A549 (cell line): ENCODE results near the gene FOXP1. TPM values are rescaled to one million over a fixed set of nuclear protein-coding genes. Genes with fewer than 3 reads are reported as not detected.
A peak's percentile ranks its signal among the peaks of the same experiment; 100 is the strongest.

Experiments
- ATAC-seq, 2 experiments: fragments of 200-7000 bp in 1 of 2; fragments of >200 bp in 1 of 2; cut with Nextera tagmentation in 1 of 2; cut with Tn5 transposase in 1 of 2; 3 replicates each; pipeline versions ENCODE4 v1.8.0 to v1.9.1; 2018 to 2020; ENCODE audit warnings: mild to moderate bottlenecking in 1 of 2, moderate library complexity in 1 of 2
- CTCF ChIA-PET: fragments of 300-600 bp; sonication (Branson Sonifier 250); formaldehyde crosslinking; extraction: SDS; loops from one replicate; lab custom pipeline; 2021; ENCODE audit warnings: antibody characterized with exemption, inconsistent platforms; lab: Yijun Ruan, JAX
- POLR2A ChIA-PET: fragments of 350-600 bp; formaldehyde crosslinking; extraction: SDS; loops from one replicate; lab custom pipeline; 2021; ENCODE audit warnings: antibody characterized with exemption, inconsistent platforms; lab: Yijun Ruan, JAX
- DNase-seq, 2 experiments: peaks; one replicate each; pipeline versions ENCODE4 v3.0.0 to v3.0.0-alpha.2; 2011 to 2016; ENCODE audit warnings: low read depth in 1 of 2, low spot score in 1 of 2
- FAIRE-seq: peaks from 2 replicates; lab custom pipeline; 2011; peaks lifted over from hg19 to GRCh38; lab: Jason Lieb, UNC
- H3K27ac ChIP-seq, 2 experiments: fragments of >200 bp; sonication (Bioruptor Twin); formaldehyde crosslinking; 3 replicates each; pipeline ENCODE4 v1.5.1; 2016 to 2017
- H3K4me1 ChIP-seq: fragments of >200 bp; sonication (Bioruptor Twin); formaldehyde crosslinking; 3 replicates; pipeline ENCODE4 v1.6.1; 2016
- H3K4me2 ChIP-seq: fragments of >200 bp; sonication (Bioruptor Twin); formaldehyde crosslinking; 3 replicates; pipeline ENCODE4 v1.6.1; 2016
- H3K4me3 ChIP-seq: fragments of >200 bp; sonication (Bioruptor Twin); formaldehyde crosslinking; 3 replicates; pipeline ENCODE4 v1.5.1; 2016
- H3K9me3 ChIP-seq: fragments of >200 bp; sonication (Bioruptor Twin); formaldehyde crosslinking; 3 replicates; pipeline ENCODE4 v1.6.1; 2016
- CBX2 ChIP-seq: fragments of 200-600 bp; sonication (generic); IDR thresholded peaks from 2 replicates; pipeline ENCODE4 v1.6.1; 2016; ENCODE audit warnings: low read depth, mild to moderate bottlenecking, borderline replicate concordance
- CBX8 ChIP-seq: fragments of 200-600 bp; sonication (generic); IDR thresholded peaks from 2 replicates; pipeline ENCODE4 v1.6.1; 2016
- CHD4 ChIP-seq: fragments of 200-600 bp; sonication (generic); IDR thresholded peaks from 2 replicates; pipeline ENCODE4 v1.6.1; 2016; ENCODE audit warnings: antibody characterized with exemption, mild to moderate bottlenecking, borderline replicate concordance
- EHMT2 ChIP-seq: fragments of 200-600 bp; sonication (generic); IDR thresholded peaks from 2 replicates; pipeline ENCODE4 v1.6.1; 2016; ENCODE audit warnings: antibody characterized with exemption, low read depth, mild to moderate bottlenecking, moderate library complexity
- EP300 ChIP-seq, 2 experiments: fragments of >200 bp; sonication (Bioruptor Twin); formaldehyde crosslinking; IDR thresholded peaks; 2 replicates in 1 of 2; 3 replicates in 1 of 2; pipeline ENCODE4 v1.6.1; 2016 to 2017
- ESRRA ChIP-seq: fragments of 150-350 bp; IDR thresholded peaks from 2 replicates; pipeline ENCODE4 v1.6.1; 2014; ENCODE audit warnings: mild to moderate bottlenecking, low read length, borderline replicate concordance
- GATA3 ChIP-seq: IDR thresholded peaks from 2 replicates; pipeline ENCODE4 v1.6.1; 2012; ENCODE audit warnings: borderline replicate concordance
- HEYL ChIP-seq: fragments of 250-450 bp; sonication (Bioruptor Pico); IDR thresholded peaks from 2 replicates; pipeline ENCODE4 v1.8.0; 2021; ENCODE audit warnings: mild to moderate bottlenecking, moderate library complexity
- HOXB13 ChIP-seq: fragments of 250-450 bp; sonication (Bioruptor Pico); IDR thresholded peaks from 2 replicates; pipeline ENCODE4 v1.5.0; 2020; ENCODE audit warnings: low read depth, mild to moderate bottlenecking, moderate library complexity
- HOXB5 ChIP-seq: fragments of 250-450 bp; sonication (Bioruptor Pico); IDR thresholded peaks from 2 replicates; pipeline ENCODE4 v1.5.0; 2020; ENCODE audit warnings: mild to moderate bottlenecking, moderate library complexity
- JUN ChIP-seq, 2 experiments: fragments of >200 bp; sonication (Bioruptor Twin); formaldehyde crosslinking; IDR thresholded peaks; 2 replicates in 1 of 2; 3 replicates in 1 of 2; pipeline ENCODE4 v1.6.1; 2016 to 2017
- MAZ ChIP-seq: fragments of 150-350 bp; IDR thresholded peaks from 2 replicates; pipeline ENCODE4 v1.6.1; 2014; ENCODE audit warnings: antibody characterized with exemption, low read depth, low read length, borderline replicate concordance
- MYC ChIP-seq: IDR thresholded peaks from 2 replicates; pipeline ENCODE4 v1.6.1; 2012; ENCODE audit warnings: mild to moderate bottlenecking, inconsistent platforms, low read length, improper control_type of control experiment, borderline replicate concordance
- NFE2L2 ChIP-seq: fragments of 150-350 bp; conservative IDR thresholded peaks from 2 replicates; pipeline ENCODE4 v1.6.1; 2014; ENCODE audit warnings: low read length
- NPAS2 ChIP-seq: fragments of 250-450 bp; sonication (Bioruptor Pico); IDR thresholded peaks from 2 replicates; pipeline ENCODE4 v1.8.0; 2022; ENCODE audit warnings: mild to moderate bottlenecking, moderate library complexity, borderline replicate concordance
- RAD21 ChIP-seq, 2 experiments: fragments of >200 bp in 1 of 2; sonication (Bioruptor Twin) in 1 of 2; formaldehyde crosslinking in 1 of 2; IDR thresholded peaks in 1 of 2; conservative IDR thresholded peaks in 1 of 2; 2 replicates in 1 of 2; 3 replicates in 1 of 2; pipeline ENCODE4 v1.6.1; 2012 to 2018; ENCODE audit warnings: inconsistent platforms in 1 of 2
- RCOR1 ChIP-seq: fragments of 150-350 bp; IDR thresholded peaks from 2 replicates; pipeline ENCODE4 v1.6.1; 2014; ENCODE audit warnings: antibody characterized with exemption, low read length, low read depth
- RNF2 ChIP-seq: fragments of 200-600 bp; sonication (generic); IDR thresholded peaks from 2 replicates; pipeline ENCODE4 v1.6.1; 2016; ENCODE audit warnings: low read depth, mild to moderate bottlenecking, antibody characterized with exemption, moderate library complexity, borderline replicate concordance
- SMC3 ChIP-seq: fragments of >200 bp; sonication (Bioruptor Twin); formaldehyde crosslinking; IDR thresholded peaks from 3 replicates; pipeline ENCODE4 v1.6.1; 2018; ENCODE audit warnings: inconsistent platforms
- ZC3H11A ChIP-seq: fragments of 450-650 bp; IDR thresholded peaks from 2 replicates; pipeline ENCODE4 v1.6.1; 2014; ENCODE audit warnings: antibody characterized with exemption, mild to moderate bottlenecking
- WGBS: methylation state at CpG from one replicate; pipeline ENCODE4 v1.1.6; 2017; ENCODE audit errors: missing lambda C conversion rate; 5-methylcytosine and 5-hydroxymethylcytosine counted together
- polyA plus RNA-seq, 4 experiments: library from polyadenylated mRNA; depleted of rRNA in 3 of 4; stranded (reverse); fragments of >200 nt; fragmentation: RNase III in 1 of 4; extraction: RNeasy Plus Mini Kit Qiagen cat#74134 plus additional on column Dnase treatment in 1 of 4; gene quantifications; 2 replicates in 3 of 4; 3 replicates in 1 of 4; pipeline ENCODE4 v1.2.3, GENCODE V29; 2011 to 2017
- TF ChIP-seq, protein P1 (sequence below): fragments of >200 bp; sonication (Bioruptor Twin); formaldehyde crosslinking; IDR thresholded peaks from 3 replicates; pipeline ENCODE4 v1.6.1; 2016
- TF ChIP-seq, protein P2 (sequence below): fragments of >200 bp; sonication (Bioruptor Twin); formaldehyde crosslinking; IDR thresholded peaks from 2 replicates; pipeline ENCODE4 v1.6.1; 2016
- TF ChIP-seq, protein P3 (sequence below): IDR thresholded peaks from 2 replicates; pipeline ENCODE4 v1.6.1; 2012

Gene FOXP1
- polyA plus RNA-seq, 2 of the 4 experiments (the other 2 are of a cell fraction) = 12.8 to 13.9 TPM

DNA sequence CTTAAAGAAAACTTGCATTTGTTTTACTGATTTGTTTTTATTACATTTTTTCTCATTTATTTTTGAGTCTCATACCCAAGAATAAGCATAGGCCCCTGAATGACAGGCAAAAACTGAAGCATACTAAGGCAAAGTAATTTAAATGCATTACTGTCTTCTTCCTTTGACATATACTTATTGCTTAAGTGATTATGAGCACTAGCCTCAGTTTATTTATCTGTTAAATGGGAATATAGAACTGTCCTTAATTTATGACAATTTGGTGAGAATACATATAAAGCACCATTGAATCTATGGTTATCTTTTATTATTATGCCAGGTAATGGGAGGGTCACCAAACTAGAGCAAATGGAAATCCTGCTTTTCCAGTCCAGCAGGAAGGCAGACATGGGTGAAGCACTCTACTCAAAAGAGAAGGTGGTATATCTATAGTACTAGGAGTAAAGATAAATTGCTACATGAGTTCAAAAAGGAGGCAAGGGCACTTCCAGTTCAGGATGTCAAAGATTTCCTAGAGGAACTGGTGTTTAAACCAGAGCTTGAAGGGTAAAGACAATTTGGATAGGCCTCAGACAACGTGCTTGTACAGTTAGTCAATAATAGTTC is 435.0 kb downstream of the FOXP1 start:
- no peak overlapping the region for H3K27ac ChIP-seq
- TF ChIP-seq EHMT2 (no peak), CBX2 (no peak), EP300 (IDR thresholded peaks at IDR 0.05) (no peak), SMC3 (no peak), ESRRA (no peak), NFE2L2 (no peak), CBX8 (no peak), MYC (no peak)
- ATAC-seq (no peak), FAIRE-seq (no peak), DNase-seq (no peak)
- peaks cover 8% of the 10 kb centered on the region; the same call in 1 of the 3 replicates for H3K4me1 ChIP-seq
- H3K9me3 ChIP-seq = no peaks in the 10 kb centered on the region
- no peak overlapping the region for H3K4me2 ChIP-seq
- 93% methylated on average over 1 of the region's 1 CpG for WGBS
- H3K4me3 ChIP-seq = no peak overlapping the region
- CTCF ChIA-PET = no interaction called here
- POLR2A ChIA-PET = no interaction called here

DNA sequence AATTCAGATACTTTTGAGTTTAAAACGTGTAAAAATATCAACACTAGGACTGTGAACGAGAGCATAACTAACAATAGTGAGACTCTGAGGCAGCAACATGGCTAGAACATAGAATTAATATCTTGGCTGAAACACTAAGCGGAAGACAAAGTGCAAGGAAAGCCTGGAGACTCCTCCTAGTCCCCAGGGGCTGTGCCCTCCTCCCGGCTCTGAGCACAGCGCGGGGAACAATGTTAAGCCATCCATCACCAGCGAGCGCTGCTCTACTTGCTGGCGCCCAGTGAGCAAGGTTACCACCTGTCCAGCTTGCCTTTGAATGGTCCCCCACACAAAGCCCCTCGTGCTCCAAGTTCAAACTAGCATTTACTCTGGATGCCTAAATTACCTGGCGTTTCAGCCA is 436.9 kb downstream of the FOXP1 start:
- Histone ChIP-seq H3K4me3 (no peak overlapping the region), H3K9me3 (no peaks in the 10 kb centered on the region), H3K4me2 (no peak overlapping the region), H3K4me1 (peaks cover 17% of the 10 kb centered on the region), H3K27ac (0 out of 6 replicates have a peak overlapping the region, but pooled peaks of 1 of the 2 experiments have one; percentile 12)
- 69% methylated on average over 11 of the region's 11 CpGs for WGBS
- CTCF ChIA-PET = no interaction called here
- no peak for FAIRE-seq
- TF ChIP-seq NPAS2 (CRISPR knock-in tag) = no peak
- TF ChIP-seq, protein P1, sequence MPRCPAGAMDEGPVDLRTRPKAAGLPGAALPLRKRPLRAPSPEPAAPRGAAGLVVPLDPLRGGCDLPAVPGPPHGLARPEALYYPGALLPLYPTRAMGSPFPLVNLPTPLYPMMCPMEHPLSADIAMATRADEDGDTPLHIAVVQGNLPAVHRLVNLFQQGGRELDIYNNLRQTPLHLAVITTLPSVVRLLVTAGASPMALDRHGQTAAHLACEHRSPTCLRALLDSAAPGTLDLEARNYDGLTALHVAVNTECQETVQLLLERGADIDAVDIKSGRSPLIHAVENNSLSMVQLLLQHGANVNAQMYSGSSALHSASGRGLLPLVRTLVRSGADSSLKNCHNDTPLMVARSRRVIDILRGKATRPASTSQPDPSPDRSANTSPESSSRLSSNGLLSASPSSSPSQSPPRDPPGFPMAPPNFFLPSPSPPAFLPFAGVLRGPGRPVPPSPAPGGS = no peak
- TF ChIP-seq RNF2 = no peak
- TF ChIP-seq RCOR1 = no peak
- TF ChIP-seq GATA3 = no peak
- TF ChIP-seq JUN (IDR thresholded peaks at IDR 0.05) = no peak
- no peak for TF ChIP-seq HOXB5 (CRISPR knock-in tag)
- TF ChIP-seq EHMT2 = no peak
- TF ChIP-seq RAD21 (conservative IDR thresholded peaks at IDR 0.05 in 1 of 2, IDR thresholded peaks at IDR 0.05 in 1 of 2) = no peak
- no peak for TF ChIP-seq HOXB13 (CRISPR knock-in tag)
- TF ChIP-seq, protein P2, sequence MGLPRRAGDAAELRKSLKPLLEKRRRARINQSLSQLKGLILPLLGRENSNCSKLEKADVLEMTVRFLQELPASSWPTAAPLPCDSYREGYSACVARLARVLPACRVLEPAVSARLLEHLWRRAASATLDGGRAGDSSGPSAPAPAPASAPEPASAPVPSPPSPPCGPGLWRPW = no peak
- ATAC-seq = no peak; a peak in 1 of 6 replicates
- POLR2A ChIA-PET = no interaction called here
- DNase-seq = no peak

DNA sequence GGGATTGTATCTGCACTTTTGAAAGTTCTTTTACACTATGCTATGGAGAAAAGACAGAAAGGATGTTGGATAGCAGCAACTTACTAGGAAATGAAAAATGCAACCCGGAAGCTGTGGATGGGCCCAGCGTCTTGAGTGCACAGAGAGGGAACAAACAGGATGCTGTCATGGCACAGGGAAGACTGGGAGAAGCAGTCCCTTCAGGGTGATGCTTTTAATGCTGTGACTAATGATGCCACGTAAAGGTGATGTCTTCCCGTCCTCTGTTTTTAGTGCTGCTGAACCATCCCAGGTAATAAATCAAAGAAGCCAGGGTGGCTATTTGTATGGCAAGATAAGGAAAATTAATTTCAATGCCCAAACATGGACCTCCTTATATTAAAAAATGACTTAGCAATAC is 437.6 kb downstream of the FOXP1 start:
- TF ChIP-seq ZC3H11A (no peak), MAZ (no peak), HEYL (CRISPR knock-in tag) (no peak), CHD4 (no peak)
- TF ChIP-seq, protein P3, sequence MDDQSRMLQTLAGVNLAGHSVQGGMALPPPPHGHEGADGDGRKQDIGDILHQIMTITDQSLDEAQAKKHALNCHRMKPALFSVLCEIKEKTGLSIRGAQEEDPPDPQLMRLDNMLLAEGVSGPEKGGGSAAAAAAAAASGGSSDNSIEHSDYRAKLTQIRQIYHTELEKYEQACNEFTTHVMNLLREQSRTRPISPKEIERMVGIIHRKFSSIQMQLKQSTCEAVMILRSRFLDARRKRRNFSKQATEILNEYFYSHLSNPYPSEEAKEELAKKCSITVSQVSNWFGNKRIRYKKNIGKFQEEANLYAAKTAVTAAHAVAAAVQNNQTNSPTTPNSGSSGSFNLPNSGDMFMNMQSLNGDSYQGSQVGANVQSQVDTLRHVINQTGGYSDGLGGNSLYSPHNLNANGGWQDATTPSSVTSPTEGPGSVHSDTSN = no peak
- ATAC-seq = no peak
- no peak for FAIRE-seq
- H3K4me1 ChIP-seq = peaks cover 24% of the 10 kb centered on the region
- no peak overlapping the region for H3K27ac ChIP-seq
- ChIA-PET POLR2A (no interaction called here), CTCF (no interaction called here)
- no peak for DNase-seq
- 87% methylated on average over 4 of the region's 4 CpGs for WGBS
- H3K4me2 ChIP-seq = no peak overlapping the region
- H3K4me3 ChIP-seq = no peak overlapping the region
- H3K9me3 ChIP-seq = no peaks in the 10 kb centered on the region
